Endodermal cell (in vitro differentiated cells): ENCODE data around the gene EZR. TPM values are rescaled to one million over a fixed set of nuclear protein-coding genes. Genes with fewer than 3 reads are reported as not detected.

Source experiments
- DNase-seq: peaks from one replicate; pipeline ENCODE4 v3.0.0-alpha.2; 2017
- H3K27ac ChIP-seq: 2 replicates; pipeline ENCODE4 v1.5.1; 2013; ENCODE audit warnings: mild to moderate bottlenecking, low read depth, low read length, moderate library complexity
- H3K27me3 ChIP-seq: 2 replicates; pipeline ENCODE4 v1.6.1; 2013; ENCODE audit warnings: mild to moderate bottlenecking, low read length, moderate library complexity; ENCODE audit not compliant: insufficient read depth, control insufficient read depth, poor library complexity, severe bottlenecking
- H3K36me3 ChIP-seq: 2 replicates; pipeline ENCODE4 v1.7.0; 2013; ENCODE audit warnings: mild to moderate bottlenecking, low read length, moderate library complexity; ENCODE audit not compliant: control insufficient read depth, insufficient read depth
- H3K4me1 ChIP-seq: one replicate; pipeline ENCODE4 v1.7.0; 2013; ENCODE audit warnings: low read length; ENCODE audit not compliant: control insufficient read depth, insufficient read depth
- H3K4me3 ChIP-seq: 2 replicates; pipeline ENCODE4 v1.5.1; 2013; ENCODE audit warnings: mild to moderate bottlenecking, low read length, moderate library complexity
- H3K9ac ChIP-seq: 2 replicates; pipeline ENCODE4 v1.6.1; 2013; ENCODE audit warnings: mild to moderate bottlenecking, low read length, moderate library complexity; ENCODE audit not compliant: poor library complexity, severe bottlenecking; ENCODE audit errors: extremely low read depth
- H3K9me3 ChIP-seq: 2 replicates; pipeline ENCODE4 v1.6.1; 2013; ENCODE audit warnings: mild to moderate bottlenecking, low read length, moderate library complexity; ENCODE audit not compliant: control insufficient read depth
- H3K27ac Mint-ChIP-seq: 2 replicates; pipeline ENCODE4 v1.8.0; 2020; ENCODE audit warnings: mixed read lengths
- H3K27me3 Mint-ChIP-seq: 2 replicates; pipeline ENCODE4 v1.8.0; 2021; ENCODE audit warnings: mild to moderate bottlenecking, mixed read lengths; ENCODE audit not compliant: insufficient read depth
- H3K36me3 Mint-ChIP-seq: 2 replicates; pipeline ENCODE4 v1.8.0; 2020; ENCODE audit warnings: low read depth, mixed read lengths
- H3K4me1 Mint-ChIP-seq: 2 replicates; pipeline ENCODE4 v1.8.0; 2020; ENCODE audit warnings: mixed read lengths
- H3K4me3 Mint-ChIP-seq: 2 replicates; pipeline ENCODE4 v1.8.0; 2020; ENCODE audit warnings: mild to moderate bottlenecking, moderate library complexity, mixed read lengths
- H3K9me3 Mint-ChIP-seq: 2 replicates; pipeline ENCODE4 v1.8.0; 2020; ENCODE audit warnings: mild to moderate bottlenecking, mixed read lengths
- CTCF ChIP-seq: fragments of 200-600 bp; sonication (generic); conservative IDR thresholded peaks from 2 replicates; pipeline ENCODE4 v1.5.0; 2021; ENCODE audit warnings: antibody characterized with exemption, mild to moderate bottlenecking
- WGBS, 2 experiments: methylation state at CpG; one replicate each; pipeline versions ENCODE4 v1.1.5 to v1.1.7; 2013; ENCODE audit warnings: missing lambda C conversion rate in 2 of 2, mixed read lengths in 1 of 2; ENCODE audit not compliant: insufficient coverage in 1 of 2, insufficient read length in 1 of 2; 5-methylcytosine and 5-hydroxymethylcytosine counted together
- total RNA-seq, 2 donors: library from RNA; stranded (reverse); fragmentation: NEBNext Ultra II Directional in 1 of 2; extraction: Animal tissue kit (Norgen Biotek cat#: 25700) in 1 of 2; gene quantifications; 2 replicates in 1 of 2; 3 replicates in 1 of 2; pipeline ENCODE4 v1.2.1, GENCODE V29; 2021

The EZR gene
- total RNA-seq, 2 donors from 2014 or later = 145 to 209 TPM

- Histone ChIP-seq H3K9ac (no peak overlapping the region), H3K4me3 (no peak overlapping the region), H3K4me1 (no peaks in the 10 kb centered on the region), H3K9me3 (peaks cover 18% of the 10 kb centered on the region), H3K27ac (no peak overlapping the region), H3K27me3 (no peaks in the 10 kb centered on the region), H3K36me3 (no peaks in the 10 kb centered on the region)
- H3K27me3 Mint-ChIP-seq = no peaks in the 10 kb centered on the region
- peak; percentile 98 for DNase-seq
- peak; percentile 29 for TF ChIP-seq CTCF
- no peak overlapping the region for H3K4me3 Mint-ChIP-seq
- peaks cover 16% of the 10 kb centered on the region for H3K9me3 Mint-ChIP-seq
- H3K27ac Mint-ChIP-seq = peak overlapping the region; percentile 75
- WGBS, 2 experiments = 81 to 89% methylated on average over 9 to 18 of the region's 18 CpGs
- no peaks in the 10 kb centered on the region for H3K36me3 Mint-ChIP-seq
- H3K4me1 Mint-ChIP-seq = no peaks in the 10 kb centered on the region
Observed at GRCh38 chr6:158730541-158730907, 88.6 kb downstream of the EZR start.

GRCh38 chr6:158729906-158730540 is 89.1 kb downstream of the EZR start:
- H3K4me1 Mint-ChIP-seq = no peaks in the 10 kb centered on the region
- H3K4me1 ChIP-seq = no peaks in the 10 kb centered on the region
- DNase-seq = no peak
- no peaks in the 10 kb centered on the region for H3K27me3 ChIP-seq
- H3K9me3 ChIP-seq = peaks cover 18% of the 10 kb centered on the region
- 97 to 100% methylated on average over 1 to 6 of the region's 6 CpGs for WGBS, 2 experiments
- peak overlapping the region; percentile 75 for H3K27ac Mint-ChIP-seq
- H3K27ac ChIP-seq = no peak overlapping the region
- H3K27me3 Mint-ChIP-seq = no peaks in the 10 kb centered on the region
- H3K4me3 ChIP-seq = no peak overlapping the region
- no peaks in the 10 kb centered on the region for H3K36me3 Mint-ChIP-seq
- H3K36me3 ChIP-seq = no peaks in the 10 kb centered on the region
- H3K4me3 Mint-ChIP-seq = no peak overlapping the region
- no peak overlapping the region for H3K9ac ChIP-seq
- TF ChIP-seq CTCF = no peak
- peaks cover 16% of the 10 kb centered on the region for H3K9me3 Mint-ChIP-seq

- no peak overlapping the region for H3K27ac Mint-ChIP-seq
- H3K4me3 ChIP-seq = no peak overlapping the region
- H3K27me3 ChIP-seq = no peaks in the 10 kb centered on the region
- H3K36me3 ChIP-seq = no peaks in the 10 kb centered on the region
- no peaks in the 10 kb centered on the region for H3K4me1 ChIP-seq
- no peaks in the 10 kb centered on the region for H3K4me1 Mint-ChIP-seq
- no peak overlapping the region for H3K9ac ChIP-seq
- no peak for DNase-seq
- peaks cover 5% of the 10 kb centered on the region for H3K9me3 Mint-ChIP-seq
- 96 to 98% methylated on average over 7 to 8 of the region's 8 CpGs for WGBS, 2 experiments
- H3K4me3 Mint-ChIP-seq = no peak overlapping the region
- no peaks in the 10 kb centered on the region for H3K36me3 Mint-ChIP-seq
- peaks cover 8% of the 10 kb centered on the region for H3K9me3 ChIP-seq
- TF ChIP-seq CTCF = no peak
- no peaks in the 10 kb centered on the region for H3K27me3 Mint-ChIP-seq
- no peak overlapping the region for H3K27ac ChIP-seq
Observed at GRCh38 chr6:158725704-158726103, 93.5 kb downstream of the EZR start.
